Measurements from ENCODE around the gene LAMC2.

GRCh38 chr1:183218971-183219615 lies 33.0 kb downstream of the LAMC2 start:
- TF ChIP-seq CTCF (IDR thresholded peaks at IDR 0.05) (no peak), POLR2A (IDR thresholded peaks at IDR 0.05) (no peak)

All from testis (tissue), 2 donors.